K562 (cell line): ENCODE measurements around the gene PCCA. TPM values are rescaled to one million over a fixed set of nuclear protein-coding genes. Genes with fewer than 3 reads are reported as not detected.

Source experiments
- ATAC-seq: fragments of 200-7000 bp; cut with Tn5 transposase; 3 replicates; pipeline ENCODE4 v1.9.1; 2020; ENCODE audit warnings: moderate library complexity
- BruUV-seq: library from RNA; stranded (reverse); fragments of 400-500 nt; replicated peaks from 2 replicates; lab custom pipeline; 2021; lab: Mats Ljungman, UMichigan
- CTCF ChIA-PET: fragments of 300-600 bp; formaldehyde crosslinking; extraction: SDS; loops from one replicate; lab custom pipeline; 2021; ENCODE audit warnings: low intra/inter-chr PET ratio; lab: Yijun Ruan, JAX
- POLR2A ChIA-PET: fragments of 300-600, 350-650 bp; sonication (Branson Sonifier 250); formaldehyde crosslinking; extraction: SDS; loops from one replicate; lab custom pipeline; 2021; ENCODE audit warnings: antibody characterized with exemption, inconsistent platforms; lab: Yijun Ruan, JAX
- DNase-seq, 4 experiments: peaks; one replicate each; pipeline versions ENCODE4 v3.0.0 to v3.0.0-alpha.2; 2011 to 2018; ENCODE audit warnings: low spot score in 3 of 4, mixed read lengths in 3 of 4; ENCODE audit errors: extremely low read depth in 1 of 4
- FAIRE-seq: peaks from 2 replicates; lab custom pipeline; 2011; peaks lifted over from hg19 to GRCh38; lab: Jason Lieb, UNC
- H2AFZ ChIP-seq: 2 replicates; pipeline ENCODE4 v1.6.0; 2011; ENCODE audit warnings: low read depth, low read length, control low read depth, inconsistent platforms
- H3K27ac ChIP-seq: fragments of 200-600 bp; 3 replicates; pipeline ENCODE4 v1.8.0; 2011; ENCODE audit warnings: low read depth, mild to moderate bottlenecking, control low read depth, inconsistent platforms, low read length, moderate library complexity, mixed read lengths; ENCODE audit errors: extremely low read depth
- H3K27me3 ChIP-seq, 2 experiments: fragments of 300-600 bp in 1 of 2; 2 replicates in 1 of 2; 3 replicates in 1 of 2; pipeline versions ENCODE4 v1.6.0 to v1.8.0; 2011; ENCODE audit warnings: inconsistent platforms in 2 of 2, low read length in 2 of 2, mild to moderate bottlenecking in 1 of 2, mixed read lengths in 1 of 2, moderate library complexity in 1 of 2; ENCODE audit not compliant: control insufficient read depth in 2 of 2, insufficient read depth in 2 of 2
- H3K36me3 ChIP-seq: fragments of 300-600 bp; 3 replicates; pipeline ENCODE4 v1.8.0; 2011; ENCODE audit warnings: mild to moderate bottlenecking, low read length, inconsistent platforms; ENCODE audit not compliant: control insufficient read depth, insufficient read depth
- H3K4me1 ChIP-seq, 2 experiments: fragments of 200-600 bp in 1 of 2; replicated peaks in 1 of 2; 2 replicates in 1 of 2; 3 replicates in 1 of 2; pipeline versions ENCODE4 v1.5.1 to v1.8.0; 2011; ENCODE audit warnings: inconsistent platforms in 2 of 2, low read length in 2 of 2, mild to moderate bottlenecking in 1 of 2, mixed read lengths in 1 of 2, moderate library complexity in 1 of 2; ENCODE audit not compliant: control insufficient read depth in 2 of 2, insufficient read depth in 2 of 2
- H3K4me2 ChIP-seq: 2 replicates; pipeline ENCODE4 v1.6.1; 2011; ENCODE audit warnings: low read length, control low read depth, inconsistent platforms, mixed read lengths; ENCODE audit not compliant: insufficient read depth
- H3K4me3 ChIP-seq: fragments of 200-600 bp; sonication (generic), shearing (Covaris generic); 2 replicates; pipeline ENCODE4 v1.5.1; 2016; ENCODE audit warnings: control low read depth, inconsistent platforms
- H3K79me2 ChIP-seq: fragments of 200-600 bp; 3 replicates; pipeline ENCODE4 v1.8.0; 2011; ENCODE audit warnings: low read length, inconsistent platforms; ENCODE audit not compliant: control insufficient read depth, insufficient read depth
- H3K9ac ChIP-seq, 2 experiments: 2 replicates each; pipeline versions ENCODE4 v1.6.0 to v1.6.1; 2011; ENCODE audit warnings: low read depth in 2 of 2, low read length in 2 of 2, control low read depth in 1 of 2, inconsistent platforms in 1 of 2, mild to moderate bottlenecking in 1 of 2, mixed read lengths in 1 of 2; ENCODE audit not compliant: insufficient read depth in 1 of 2
- H3K9me1 ChIP-seq: one replicate; pipeline ENCODE4 v1.6.0; 2011; ENCODE audit warnings: inconsistent platforms, mild to moderate bottlenecking, low read length, moderate library complexity; ENCODE audit not compliant: control insufficient read depth, insufficient read depth
- H3K9me3 ChIP-seq: replicated peaks from 2 replicates; pipeline ENCODE4 v1.5.1; 2011; ENCODE audit warnings: low read depth, low read length, inconsistent platforms; ENCODE audit not compliant: control insufficient read depth, insufficient read depth
- H4K20me1 ChIP-seq: replicated peaks from 2 replicates; pipeline ENCODE4 v1.6.1; 2011; ENCODE audit warnings: low read length, inconsistent platforms, mixed read lengths; ENCODE audit not compliant: control insufficient read depth, insufficient read depth
- LEF1 ChIP-seq: fragments of 450-650 bp; IDR thresholded peaks from 2 replicates; pipeline ENCODE4 v1.6.1; 2016; ENCODE audit warnings: mild to moderate bottlenecking
- POU5F1 ChIP-seq: fragments of 150-350 bp; IDR thresholded peaks from 2 replicates; pipeline ENCODE4 v1.6.1; 2014; ENCODE audit warnings: borderline replicate concordance, low read length, low read depth, mild to moderate bottlenecking; ENCODE audit not compliant: partially characterized antibody
- PRPF4 ChIP-seq: fragments of 200-400 bp; formaldehyde crosslinking; IDR thresholded peaks from one replicate; pipeline ENCODE4 v1.6.1; 2017; ENCODE audit warnings: low read length, low read depth, mild to moderate bottlenecking; ENCODE audit not compliant: insufficient read depth, poor library complexity, severe bottlenecking
- WGBS: fragments of 100-300 bp; shearing (Covaris generic); methylation state at CpG from one replicate; pipeline ENCODE4 v1.1.6; 2016; ENCODE audit warnings: low coverage, mixed read lengths; ENCODE audit not compliant: insufficient coverage; ENCODE audit errors: missing lambda C conversion rate; 5-methylcytosine and 5-hydroxymethylcytosine counted together
- in situ Hi-C: fragments of 300-500 bp; cut with MboI; formaldehyde crosslinking; loops from 4 replicates; pipeline ENCODE4 v1.15.0; 2018; ENCODE audit warnings: inconsistent platforms, mixed read lengths
- intact Hi-C: fragments of 100-400 bp; cut with micrococcal nuclease; formaldehyde crosslinking; loops from 2 replicates; pipeline ENCODE4 v1.14.2; 2022
- polyA plus RNA-seq, 8 experiments: library from polyadenylated mRNA; depleted of rRNA in 4 of 8; stranded (reverse) in 5 of 8; unstranded in 3 of 8; fragments of >200 nt; fragmentation: Nextera tagmentation in 2 of 8; fragmentation: Illumina TruSeq in 1 of 8; extraction: Ambion mirVana in 2 of 8; extraction: Trizol in 1 of 8; gene quantifications; 2 replicates each; pipeline versions ENCODE4 v1.2.1 to v1.2.3, GENCODE V29; 2011 to 2014; ENCODE audit warnings: inconsistent platforms in 1 of 8, missing spikeins in 1 of 8
- total RNA-seq, 7 experiments: library from RNA; depleted of rRNA in 6 of 7; stranded (reverse); fragments of >200 nt in 6 of 7; fragmentation: Illumina TruSeq in 2 of 7; extraction: Trizol in 2 of 7; gene quantifications; 2 replicates each; pipeline versions ENCODE4 v1.2.1 to v1.2.3, GENCODE V29; 2011 to 2021; ENCODE audit warnings: low replicate concordance in 1 of 7

PCCA gene
- total and polyA plus RNA-seq, 9 of the 15 experiments (the other 6 are each of a cell fraction or from before 2014, with no cell fraction given), result 5.2 to 14.1 (median 9.7) TPM

- Histone ChIP-seq H3K4me3 (no peak overlapping the region), H3K9ac (no peak overlapping the region), H3K36me3 (no peaks in the 10 kb centered on the region), H3K4me2 (no peak overlapping the region), H3K4me1 (no peaks in the 10 kb centered on the region), H3K27ac (no peak overlapping the region), H3K9me1 (no peaks in the 10 kb centered on the region), H2AFZ (no peak overlapping the region), H3K27me3 (no peaks in the 10 kb centered on the region), H3K79me2 (no peaks in the 10 kb centered on the region), H4K20me1 (no peaks in the 10 kb centered on the region), H3K9me3 (no peaks in the 10 kb centered on the region)
- intact Hi-C loops (no loop called here), in situ Hi-C loops (no loop called here)
- FAIRE-seq (no peak), DNase-seq (no peak), ATAC-seq (no peak)
- TF ChIP-seq LEF1, result no peak
- POLR2A ChIA-PET, result no interaction called here
- BruUV-seq, result no TSS peak
- CTCF ChIA-PET, result no interaction called here
Measured at GRCh38 chr13:100433475-100433874, 344.6 kb downstream of the PCCA start.

- no peak overlapping the region for H2AFZ ChIP-seq
- H3K4me3 ChIP-seq, result no peak overlapping the region
- TF ChIP-seq PRPF4 (no peak), POU5F1 (no peak)
- H3K36me3 ChIP-seq, result no peaks in the 10 kb centered on the region
- ChIA-PET POLR2A (interaction anchor here (1.0 kb wide), 1 partner anchor 11 kb away, joined by 3 read pairs; no protein-coding TSS in a partner anchor), CTCF (no interaction called here)
- in situ Hi-C loops, result no loop called here
- no peaks in the 10 kb centered on the region for H4K20me1 ChIP-seq
- no peak overlapping the region for H3K9ac ChIP-seq
- H3K27me3 ChIP-seq, result no peaks in the 10 kb centered on the region
- no peak for ATAC-seq
- no peaks in the 10 kb centered on the region for H3K9me3 ChIP-seq
- no peak for DNase-seq
- H3K27ac ChIP-seq, result no peak overlapping the region
- WGBS, result 58% methylated on average over 5 of the region's 5 CpGs
- no peaks in the 10 kb centered on the region for H3K79me2 ChIP-seq
- BruUV-seq, result no TSS peak
- no peaks in the 10 kb centered on the region for H3K4me1 ChIP-seq
- FAIRE-seq, result no peak
- no peaks in the 10 kb centered on the region for H3K9me1 ChIP-seq
- H3K4me2 ChIP-seq, result no peak overlapping the region
- intact Hi-C loops, result no loop called here
Measured at GRCh38 chr13:100434010-100434763, 345.3 kb downstream of the PCCA start.
